ENCODE data around the gene MYO1G.
"Not testable (repeated sequence)": the region's sequence is repeated elsewhere in the genome, so short reads cannot be mapped to it uniquely, and the experiment has no call there.

MYO1G gene

DNA sequence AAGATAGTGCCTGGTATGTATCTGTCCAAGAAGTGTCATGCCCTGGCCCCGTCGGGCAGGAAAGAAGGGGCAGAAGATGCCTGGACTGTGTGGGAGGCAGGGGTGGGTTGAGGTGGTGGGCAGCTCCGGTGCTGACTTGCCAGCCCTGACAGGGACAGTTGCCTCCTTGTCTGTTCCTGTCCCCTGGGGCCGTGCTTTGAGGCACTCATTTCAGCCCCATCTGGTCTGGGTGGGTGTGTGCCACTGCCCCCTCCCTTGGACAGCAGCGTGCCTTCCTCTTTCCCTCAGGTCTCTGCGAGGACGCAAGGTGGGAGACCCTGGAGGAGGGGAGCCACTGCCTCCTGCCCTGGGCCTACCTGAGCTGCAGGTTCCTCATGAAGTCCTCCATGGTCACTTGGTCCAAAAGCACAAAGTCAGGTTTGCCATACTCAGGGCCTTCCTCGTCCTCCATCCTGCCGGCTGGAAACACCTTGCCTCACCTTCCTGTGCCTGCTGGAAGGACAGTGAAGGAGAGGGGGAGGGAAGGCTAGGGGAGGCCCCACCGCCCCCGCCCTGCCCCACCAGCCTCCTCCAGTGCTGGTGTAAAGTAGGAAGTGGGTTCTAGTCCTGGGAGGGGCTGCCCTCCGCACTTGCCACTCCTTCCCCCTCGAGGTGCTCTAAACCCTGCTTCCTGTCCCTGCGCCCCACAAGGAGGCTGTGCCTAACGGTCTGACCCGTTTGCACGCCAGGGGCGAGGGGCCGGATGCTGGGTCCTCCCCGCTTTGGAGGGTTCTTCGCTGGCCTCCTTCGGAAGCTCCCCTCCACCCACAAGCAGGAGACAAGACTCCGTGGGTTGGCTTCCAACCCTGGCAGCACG, at the start of gene MYO1G:
TSS of gene MYO1G (minus strand) at position 505 of the 856 bp plus-strand sequence. CDS start at position 451, 54 bp downstream.
- DNase-seq, result peak; percentile 91 to 92

DNA sequence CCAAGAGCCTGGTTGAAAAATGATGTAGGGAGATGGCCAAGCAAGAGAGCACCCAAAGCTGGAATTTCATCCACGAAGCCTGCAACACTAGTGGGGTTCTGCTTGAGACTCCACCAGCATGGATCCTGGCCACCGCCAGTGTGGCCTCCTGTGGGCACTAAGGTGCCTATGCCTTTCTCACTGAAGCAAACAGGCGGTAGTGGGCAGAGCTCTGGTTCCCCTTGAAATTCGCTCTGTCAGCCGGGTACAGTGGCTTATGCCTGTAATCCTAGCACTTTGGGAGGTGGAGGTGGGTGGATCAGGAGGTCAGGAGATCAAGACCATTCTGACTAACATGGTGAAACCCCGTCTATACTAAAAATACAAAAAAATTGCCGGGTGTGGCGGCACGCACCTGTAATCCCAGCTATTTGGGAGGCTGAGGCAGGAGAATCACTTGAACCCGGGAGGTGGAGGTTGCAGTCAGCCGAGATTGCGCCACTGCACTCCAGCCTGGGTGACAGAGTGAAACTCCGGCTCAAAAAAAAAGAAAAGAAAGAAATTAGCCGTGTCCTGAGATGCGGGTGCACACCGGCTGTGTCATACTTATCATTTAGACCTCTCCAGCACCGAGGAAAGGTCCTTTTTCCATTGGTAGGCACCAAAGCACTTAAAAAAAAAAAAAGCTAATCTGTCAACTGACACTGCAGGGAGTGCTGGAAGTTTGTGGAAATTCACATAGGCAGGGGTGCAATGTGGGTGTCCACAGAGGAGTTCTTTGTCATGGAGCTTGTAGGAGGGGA, 49.5 kb upstream of the MYO1G start:
- peak; percentile 38 to 45 for DNase-seq

DNA sequence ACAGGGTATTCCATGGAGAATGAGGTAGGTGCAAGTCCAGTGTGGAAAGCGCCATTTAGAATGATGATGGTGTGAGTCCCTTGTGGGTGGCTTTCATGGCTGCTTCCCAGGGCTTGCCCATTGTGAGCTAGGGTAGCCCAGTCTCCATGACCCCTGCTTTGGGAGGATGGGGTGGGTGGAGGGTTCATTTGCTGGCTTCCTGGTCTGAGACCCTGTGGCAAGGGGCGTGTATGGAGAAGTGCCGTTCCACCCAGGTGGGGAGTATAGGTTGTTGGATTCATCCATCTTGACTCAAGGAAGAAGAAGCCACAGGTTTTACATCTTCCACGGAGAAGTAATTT, 48.9 kb upstream of the MYO1G start:
- peak in 1 of 2 experiments; percentile 32 for DNase-seq

DNA sequence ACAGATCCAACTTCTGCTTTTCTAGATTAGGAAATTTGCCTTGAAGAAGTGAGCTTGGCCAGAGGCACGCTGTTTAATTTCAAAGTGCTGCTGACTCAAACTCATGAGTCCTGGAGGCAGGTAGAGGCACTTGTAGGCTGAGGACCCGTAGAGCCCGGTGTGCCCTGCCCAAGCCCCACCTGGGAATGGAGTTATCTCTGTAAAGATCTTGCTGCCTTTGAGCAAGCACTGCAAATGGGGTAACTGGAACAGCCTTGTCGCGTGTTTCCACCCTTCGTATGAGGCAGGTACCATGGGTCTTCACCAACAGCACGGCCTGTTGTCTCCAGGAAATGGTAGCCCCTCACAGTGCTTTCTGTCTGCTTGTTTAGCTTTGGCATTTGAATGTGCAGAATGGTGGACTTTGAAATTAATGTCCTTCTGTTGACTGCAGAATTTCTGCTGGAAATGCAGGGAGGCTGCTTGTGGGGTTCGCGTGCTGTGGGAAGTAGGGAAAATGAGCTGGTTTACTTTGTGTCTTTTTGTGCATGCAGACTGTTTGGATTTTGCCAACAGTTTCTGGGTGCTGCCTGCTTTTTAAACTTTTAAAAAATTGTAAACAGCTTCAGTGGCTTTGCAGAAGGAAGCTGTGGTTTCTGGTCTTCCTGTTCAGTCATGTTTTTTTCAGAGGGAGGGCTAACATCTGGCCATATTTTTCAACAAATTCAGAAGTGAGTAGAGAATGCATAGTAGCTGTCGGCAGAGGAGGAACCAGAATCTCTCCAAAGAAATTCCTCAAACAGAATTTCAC, 48.4 kb upstream of the MYO1G start:
- DNase-seq, result peak; percentile 34 to 46

DNA sequence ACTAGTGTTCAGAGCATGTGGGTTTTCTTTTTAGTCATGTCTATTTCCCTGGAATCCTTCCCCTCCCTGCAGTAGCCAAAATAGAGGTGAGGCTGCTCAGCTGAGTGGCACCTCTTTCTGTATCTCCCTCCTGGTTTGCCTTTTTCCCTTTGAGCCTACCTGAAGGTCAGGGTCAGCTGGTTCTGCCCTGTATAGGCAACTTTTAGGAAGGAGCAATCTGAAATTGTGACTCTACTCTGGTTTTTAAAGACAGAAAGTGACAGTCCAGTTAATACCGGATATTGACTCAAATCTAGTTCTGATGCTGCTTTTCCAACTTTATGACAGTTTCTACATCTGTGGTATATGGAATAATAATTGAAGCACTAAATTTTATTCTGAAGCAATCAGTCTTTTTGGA, 47.2 kb upstream of the MYO1G start:
- DNase-seq, result peak in 1 of 2 experiments; percentile 36

DNA sequence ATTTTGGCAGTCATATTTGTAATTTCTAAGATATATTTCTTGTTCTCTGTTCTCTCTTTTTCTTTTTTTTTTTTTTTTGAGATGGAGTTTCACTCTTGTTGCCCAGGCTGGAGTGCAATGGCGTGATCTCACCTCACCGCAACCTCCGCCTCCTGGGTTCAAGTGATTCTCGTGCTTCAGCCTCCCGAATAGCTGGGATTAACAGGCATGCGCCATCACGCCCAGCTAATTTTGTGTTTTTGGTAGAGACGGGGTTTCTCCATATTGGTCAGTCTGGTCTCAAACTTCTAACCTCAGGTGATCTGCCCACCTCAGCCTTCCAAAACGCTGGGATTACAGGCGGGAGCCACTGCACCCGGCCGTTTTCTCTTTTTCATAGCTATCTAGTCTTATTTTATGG, 46.7 kb upstream of the MYO1G start:
- not testable (repeated sequence) for DNase-seq

DNA sequence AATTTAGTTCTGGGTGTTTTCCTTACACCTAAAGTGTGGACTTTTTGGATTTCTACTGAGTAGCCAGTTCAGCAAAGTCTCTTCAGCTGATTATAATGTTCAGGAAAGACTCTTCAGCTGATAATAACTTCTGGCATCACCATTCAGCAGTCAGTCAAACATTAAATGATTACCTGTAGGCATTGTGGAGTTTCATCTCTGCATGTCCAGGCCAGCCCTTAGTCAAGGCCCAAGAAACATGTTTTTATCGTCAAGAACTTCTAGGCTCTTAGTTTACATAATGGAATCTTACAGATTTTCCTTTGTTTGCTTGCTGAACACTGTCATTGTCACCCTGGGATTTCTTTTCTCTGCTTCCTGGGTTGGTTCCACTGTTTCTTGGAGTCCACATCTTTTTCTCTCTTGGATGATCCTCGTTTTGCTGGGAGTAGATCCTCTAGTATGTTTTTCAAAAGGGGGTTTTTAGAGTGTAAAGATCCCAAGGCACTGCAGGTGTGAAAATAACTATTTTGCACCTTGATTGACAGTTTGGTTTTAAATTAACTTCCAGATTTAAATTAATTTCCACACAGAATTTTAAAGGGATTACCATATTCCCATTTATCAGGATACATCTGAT, 45.4 kb upstream of the MYO1G start:
- no peak for DNase-seq

DNA sequence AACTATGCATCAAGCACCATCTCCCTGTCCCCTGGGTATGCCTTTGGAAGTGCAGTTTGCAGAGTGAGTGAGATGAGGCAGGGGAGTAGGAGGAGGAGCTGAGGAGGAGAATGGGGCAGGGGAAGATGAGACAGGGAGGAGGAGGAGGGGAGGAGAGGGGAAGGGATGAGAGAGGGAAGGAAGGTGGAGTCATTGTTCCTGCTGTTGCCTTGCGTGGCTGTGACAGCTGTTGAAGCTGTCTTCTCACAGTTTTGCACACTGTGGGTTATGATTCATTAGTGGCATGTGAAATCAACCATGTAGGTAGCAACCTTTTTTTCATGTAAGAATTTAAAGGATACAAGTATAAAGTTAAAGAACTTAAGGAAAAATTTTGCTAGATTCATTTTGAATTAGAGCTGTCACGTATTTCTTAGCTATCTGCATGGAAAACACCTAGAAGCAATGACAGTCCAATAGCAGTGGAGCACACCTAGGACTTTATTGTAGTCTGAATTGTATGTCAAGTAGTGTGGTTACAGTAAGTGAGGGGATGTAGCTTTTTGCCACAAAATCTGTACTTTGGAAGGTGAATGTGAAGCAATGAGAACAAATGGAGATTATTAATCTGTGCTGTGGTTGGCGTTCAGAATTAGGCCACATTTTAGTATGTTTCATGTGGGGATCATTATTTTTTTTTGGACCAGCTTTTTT, 42.9 kb upstream of the MYO1G start:
- DNase-seq, result peak in 1 of 2 experiments; percentile 45

DNA sequence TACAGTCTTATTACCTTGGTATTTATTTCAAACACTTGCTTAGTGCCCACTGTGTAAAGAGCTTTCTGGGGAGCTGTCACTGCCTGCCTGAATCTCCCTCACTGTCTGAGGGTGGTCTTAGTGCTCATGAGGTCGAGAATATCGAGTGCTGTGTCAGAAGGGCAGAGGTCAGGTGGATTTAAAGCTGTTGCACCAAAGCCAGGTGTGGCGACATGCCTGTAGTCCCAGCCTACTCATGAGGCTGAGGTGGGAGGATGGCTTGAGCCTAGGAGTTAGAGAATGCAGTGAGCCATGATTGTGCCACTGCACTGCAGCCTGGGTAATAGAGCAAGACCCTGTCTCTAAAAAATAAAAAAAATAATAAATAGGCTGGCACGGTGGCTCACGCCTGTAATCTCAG, 42.1 kb upstream of the MYO1G start:
- DNase-seq, result no peak

DNA sequence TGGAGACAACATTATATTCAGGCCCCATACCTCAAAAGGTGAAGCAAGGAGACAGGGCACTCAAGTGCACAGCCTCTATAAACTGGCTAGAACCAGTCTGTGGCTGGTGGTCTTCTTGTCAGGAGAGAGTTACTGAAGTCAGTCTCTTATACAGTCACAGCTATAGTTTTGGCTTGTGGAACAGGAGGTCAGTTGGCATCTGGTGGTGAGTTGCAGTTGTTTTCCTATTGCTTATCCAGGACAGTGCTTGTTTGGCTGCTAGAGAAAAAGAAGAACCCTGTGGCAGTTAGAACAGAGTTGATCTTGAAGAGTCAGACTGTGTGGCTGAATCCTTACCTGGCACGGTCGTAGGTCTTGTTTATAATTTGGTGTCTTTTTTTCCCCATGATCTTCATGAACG, 38.4 kb upstream of the MYO1G start:
- no peak for DNase-seq

DNA sequence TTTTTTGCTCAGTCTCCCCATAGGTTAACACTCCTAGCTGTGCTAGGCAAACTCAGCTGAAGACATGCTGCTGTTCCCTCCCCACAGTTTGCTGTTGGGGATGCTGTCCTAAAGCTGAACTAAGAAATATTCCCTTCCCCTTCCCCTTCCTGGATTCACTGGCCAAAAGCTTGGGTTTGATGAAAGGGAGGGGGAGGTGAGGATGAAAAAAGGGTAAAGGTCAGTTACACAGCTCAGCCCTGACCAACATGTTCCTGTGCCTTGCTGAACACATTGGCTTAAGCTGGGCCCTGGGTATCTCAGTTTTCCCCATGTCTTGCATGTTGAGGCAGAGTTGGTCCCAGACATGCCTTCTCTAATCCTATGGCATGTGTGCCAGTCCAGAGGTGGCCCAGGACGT, 36.5 kb upstream of the MYO1G start:
- DNase-seq, result no peak

DNA sequence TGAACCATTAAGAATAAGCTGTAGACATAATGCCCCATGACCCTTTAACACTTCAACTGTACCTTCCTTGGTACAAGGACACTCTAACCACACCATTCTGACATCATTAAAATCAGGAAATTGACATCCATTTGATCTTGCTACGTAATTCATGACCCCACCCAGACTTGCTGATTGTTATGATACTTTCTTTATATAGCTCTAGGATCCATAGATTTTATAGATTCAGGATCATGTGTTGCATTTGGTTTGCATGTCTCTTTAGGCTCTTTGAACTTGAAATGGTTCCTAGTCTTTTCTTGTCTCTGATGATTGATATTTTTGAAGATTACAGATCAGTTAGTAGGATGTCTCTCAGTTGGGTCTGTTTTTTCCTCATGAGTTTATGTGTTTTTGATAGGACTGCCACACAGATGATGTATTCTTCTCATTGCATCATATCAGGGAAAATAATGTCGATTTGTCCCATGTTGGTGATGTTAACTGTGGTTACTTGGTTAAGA, 34.7 kb upstream of the MYO1G start:
- no peak for DNase-seq

DNA sequence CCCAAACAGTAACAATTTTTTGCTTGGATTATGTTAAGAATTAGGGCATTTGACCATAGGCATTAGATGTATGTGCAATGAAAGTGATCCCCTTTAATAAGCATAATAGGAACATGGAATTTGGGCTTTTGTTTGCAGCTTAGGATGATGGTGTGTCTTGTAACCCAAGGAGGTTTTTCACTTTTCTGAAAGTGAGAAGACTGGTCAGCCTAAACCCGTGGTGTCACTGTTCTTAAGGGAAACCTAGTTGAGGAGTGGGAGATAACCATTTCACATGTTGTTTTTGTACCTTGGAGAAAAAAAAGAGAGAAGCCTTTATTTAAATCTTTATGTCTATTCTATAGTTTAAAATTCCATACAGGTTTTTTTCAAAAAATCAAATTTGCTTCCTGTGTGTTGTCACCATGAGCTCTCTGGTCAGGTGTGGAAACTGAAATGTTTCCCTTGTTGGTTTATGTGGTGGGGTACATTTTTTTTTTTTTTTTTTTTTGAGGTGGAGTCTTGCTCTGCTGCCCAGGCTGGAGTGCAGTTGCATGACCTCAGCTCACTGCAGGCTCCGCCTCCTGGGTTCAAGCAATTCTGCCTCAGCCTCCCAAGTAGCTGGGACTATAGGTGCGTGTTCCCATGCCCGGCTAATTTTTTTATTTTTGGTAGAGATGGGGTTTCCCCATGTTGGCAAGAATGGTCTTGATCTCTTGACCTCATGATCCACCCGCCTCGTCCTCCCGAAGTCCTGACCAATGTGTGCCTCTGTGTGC, 28.9 kb upstream of the MYO1G start:
- no peak for DNase-seq

DNA sequence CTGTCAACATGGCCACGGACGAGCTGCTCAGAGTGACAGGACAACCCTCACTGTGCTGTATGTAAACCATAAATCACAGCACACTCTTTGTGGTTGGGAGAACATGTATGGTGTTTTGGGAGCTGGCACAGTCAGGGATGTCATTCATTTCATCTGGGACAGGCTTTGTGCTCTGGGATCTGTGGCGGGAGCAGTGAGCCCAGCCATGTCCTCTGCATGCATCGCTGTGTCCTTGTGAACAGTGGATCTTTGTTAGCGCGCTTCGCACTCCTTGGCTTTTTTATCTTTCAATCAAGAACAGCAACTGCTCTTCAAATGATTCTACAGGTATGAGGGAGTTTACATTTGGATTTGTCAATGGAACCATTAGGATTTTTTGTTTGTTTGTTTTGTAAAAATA, 28.3 kb upstream of the MYO1G start:
- no peak for DNase-seq

DNA sequence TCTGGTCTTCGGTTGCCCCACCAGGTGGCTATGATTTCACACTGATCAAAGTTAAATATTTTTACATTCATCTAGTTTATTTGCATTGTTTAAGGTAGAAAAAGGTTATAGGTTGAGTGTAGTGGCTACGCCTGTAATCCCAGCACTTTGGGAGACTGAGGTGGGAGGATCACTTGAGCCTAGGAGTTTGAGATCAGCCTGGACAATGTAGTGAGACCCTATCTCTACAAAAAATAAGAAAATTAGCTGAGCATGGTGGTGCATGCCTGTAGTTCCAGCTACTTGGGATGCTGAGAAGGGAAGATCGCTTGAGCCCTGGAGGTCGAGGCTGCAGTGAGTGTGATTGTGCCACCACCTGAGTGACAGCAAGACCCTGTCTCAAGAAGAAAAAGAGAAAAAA, 25.0 kb upstream of the MYO1G start:
- no peak for DNase-seq

DNA sequence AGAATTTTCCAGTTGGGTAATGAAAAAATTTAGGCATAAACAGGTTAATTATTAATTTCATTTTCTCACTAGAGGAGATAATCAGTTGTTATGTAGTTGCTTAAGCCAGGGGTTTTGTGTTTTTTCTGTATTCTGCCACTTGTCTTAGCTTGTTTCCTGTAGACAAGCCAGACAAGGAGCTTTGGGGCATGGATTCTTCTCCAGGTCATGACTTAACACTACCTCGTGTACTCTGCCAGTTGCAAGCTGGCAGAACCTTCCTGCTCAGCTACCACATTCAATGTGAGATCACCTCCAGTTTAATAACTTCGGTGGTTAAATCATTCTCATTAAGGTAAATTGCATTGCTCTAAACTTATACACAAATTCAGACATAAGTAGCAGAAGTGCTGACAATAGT, 23.0 kb upstream of the MYO1G start:
- no peak for DNase-seq

DNA sequence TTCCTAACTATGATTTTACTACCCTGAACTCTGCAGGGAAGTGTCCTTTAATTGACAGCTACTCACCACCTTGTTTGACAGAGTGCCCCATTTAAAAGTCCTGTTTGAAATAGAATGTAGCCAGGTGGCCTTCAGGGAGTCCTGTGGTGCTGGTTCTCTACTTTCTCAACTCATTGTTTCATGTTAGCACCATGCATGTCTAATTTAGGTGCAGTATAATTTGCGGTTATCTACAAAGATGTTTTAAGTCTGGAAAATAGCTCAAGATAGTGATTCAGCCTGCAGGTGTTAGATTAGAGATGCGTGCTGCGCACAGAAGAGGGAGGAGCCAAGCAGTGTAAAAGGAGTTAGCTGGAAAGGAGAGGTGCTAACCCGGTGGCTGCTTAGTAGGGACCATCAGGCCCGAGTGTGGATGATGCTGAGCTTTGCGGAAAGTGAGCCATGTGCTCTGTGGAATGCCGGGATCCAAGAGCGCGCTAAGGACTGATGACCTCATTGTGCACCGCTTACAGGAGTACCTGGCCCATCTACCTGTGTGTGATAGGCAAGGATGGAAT, 22.4 kb upstream of the MYO1G start:
- DNase-seq, result peak; percentile 69 to 75

DNA sequence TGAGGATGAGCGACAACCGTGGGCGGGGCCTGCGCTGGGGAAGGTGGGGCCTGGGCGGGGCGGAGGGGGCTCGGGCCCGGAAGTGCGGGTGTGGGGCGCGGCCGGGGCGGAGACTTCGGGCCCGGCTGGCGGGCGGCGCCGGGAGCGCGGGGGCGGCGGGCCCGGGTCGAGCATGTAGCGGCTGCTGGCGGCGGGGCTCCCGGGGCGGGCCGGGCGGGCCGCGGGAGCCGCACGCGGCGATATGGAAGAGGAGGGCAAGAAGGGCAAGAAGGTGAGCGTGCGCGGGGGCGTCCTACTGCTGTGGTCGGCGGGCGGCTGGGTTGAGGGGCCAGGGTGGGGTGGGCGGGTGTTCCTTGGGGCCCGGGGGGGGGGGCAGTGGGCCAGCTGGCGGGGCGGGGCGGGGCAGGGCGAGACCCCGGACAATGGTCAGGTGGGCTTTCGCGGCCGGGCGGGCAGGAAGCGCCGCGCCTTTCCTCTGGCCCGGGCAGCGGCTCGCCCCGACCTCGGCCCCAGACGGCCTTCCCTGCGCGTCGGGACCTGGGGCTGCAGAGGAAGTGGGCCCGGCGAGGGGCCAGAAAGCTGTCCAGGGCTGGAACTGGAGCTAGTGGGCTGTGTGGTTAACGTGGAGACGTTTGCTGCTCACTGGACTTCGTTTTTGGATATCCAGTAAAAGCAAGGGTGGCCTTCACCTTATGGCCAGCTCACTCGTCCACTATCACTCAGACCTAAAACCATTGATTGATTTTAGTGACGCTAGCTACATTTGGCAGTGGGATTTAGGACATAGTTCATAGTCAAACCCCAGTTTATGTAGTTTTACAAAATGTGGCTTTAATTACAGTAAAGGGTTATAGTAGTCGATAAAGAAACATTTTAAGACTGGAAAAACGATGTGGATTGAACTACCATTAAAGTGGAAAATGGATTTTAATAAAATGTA, 21.5 kb upstream of the MYO1G start, which contains the start of gene CCM2:
TSS of gene CCM2 (plus strand) at position 109 of the 940 bp plus-strand sequence. CDS start at position 242, 133 bp downstream.
- DNase-seq, result peak; percentile 50 to 63

All from activated T-cell treated with anti-CD3 and anti-CD28 coated beads, Interleukin-2, amount 50 U/mL, for 48 hours (primary cell).